ENCODE data around the gene METRN.

Gene METRN

GRCh38 chr16:761625-762513 is 47.0 kb downstream of the METRN start:
- Histone ChIP-seq H3K79me2 (ENCODE audit: low read length) (no peaks in the 10 kb centered on the region), H3K36me3 (replicated peaks; ENCODE audit: low read depth, low read length) (no peaks in the 10 kb centered on the region), H2AFZ (ENCODE audit: low read depth, low read length) (no peak overlapping the region), H4K20me1 (ENCODE audit: insufficient read depth, low read length) (no peaks in the 10 kb centered on the region), H3K27ac (ENCODE audit: low read length) (no peak overlapping the region), H3K4me2 (ENCODE audit: low read length) (no peak overlapping the region), H3K9me3 (ENCODE audit: insufficient read depth, low read length) (no peaks in the 10 kb centered on the region), H3K27me3 (ENCODE audit: low read depth, low read length) (no peaks in the 10 kb centered on the region), H3K4me3 (ENCODE audit: low read length) (no peak overlapping the region), H3K9ac (ENCODE audit: low read length) (no peak overlapping the region), H3K4me1 (ENCODE audit: low read length) (no peaks in the 10 kb centered on the region)
- TF ChIP-seq, protein P1, sequence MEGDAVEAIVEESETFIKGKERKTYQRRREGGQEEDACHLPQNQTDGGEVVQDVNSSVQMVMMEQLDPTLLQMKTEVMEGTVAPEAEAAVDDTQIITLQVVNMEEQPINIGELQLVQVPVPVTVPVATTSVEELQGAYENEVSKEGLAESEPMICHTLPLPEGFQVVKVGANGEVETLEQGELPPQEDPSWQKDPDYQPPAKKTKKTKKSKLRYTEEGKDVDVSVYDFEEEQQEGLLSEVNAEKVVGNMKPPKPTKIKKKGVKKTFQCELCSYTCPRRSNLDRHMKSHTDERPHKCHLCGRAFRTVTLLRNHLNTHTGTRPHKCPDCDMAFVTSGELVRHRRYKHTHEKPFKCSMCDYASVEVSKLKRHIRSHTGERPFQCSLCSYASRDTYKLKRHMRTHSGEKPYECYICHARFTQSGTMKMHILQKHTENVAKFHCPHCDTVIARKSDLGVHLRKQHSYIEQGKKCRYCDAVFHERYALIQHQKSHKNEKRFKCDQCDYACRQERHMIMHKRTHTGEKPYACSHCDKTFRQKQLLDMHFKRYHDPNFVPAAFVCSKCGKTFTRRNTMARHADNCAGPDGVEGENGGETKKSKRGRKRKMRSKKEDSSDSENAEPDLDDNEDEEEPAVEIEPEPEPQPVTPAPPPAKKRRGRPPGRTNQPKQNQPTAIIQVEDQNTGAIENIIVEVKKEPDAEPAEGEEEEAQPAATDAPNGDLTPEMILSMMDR (IDR thresholded peaks at IDR 0.05; ENCODE audit: low read depth, low read length): no peak
- no peak for TF ChIP-seq EZH2phosphoT487 (IDR thresholded peaks at IDR 0.05; ENCODE audit: low read depth)

GRCh38 chr16:762595-763268 is 47.8 kb downstream of the METRN start:
- H3K9me3 ChIP-seq (ENCODE audit: insufficient read depth, low read length): no peaks in the 10 kb centered on the region
- no peak overlapping the region for H3K27ac ChIP-seq (ENCODE audit: low read length)
- no peaks in the 10 kb centered on the region for H3K36me3 ChIP-seq (replicated peaks; ENCODE audit: low read depth, low read length)
- H3K79me2 ChIP-seq (ENCODE audit: low read length): no peaks in the 10 kb centered on the region
- no peaks in the 10 kb centered on the region for H4K20me1 ChIP-seq (ENCODE audit: insufficient read depth, low read length)
- TF ChIP-seq, protein P1 (IDR thresholded peaks at IDR 0.05; ENCODE audit: low read depth, low read length): no peak
- TF ChIP-seq EZH2phosphoT487 (IDR thresholded peaks at IDR 0.05; ENCODE audit: low read depth): no peak
- H3K9ac ChIP-seq (ENCODE audit: low read length): no peak overlapping the region
- no peaks in the 10 kb centered on the region for H3K27me3 ChIP-seq (ENCODE audit: low read depth, low read length)
- no peaks in the 10 kb centered on the region for H3K4me1 ChIP-seq (ENCODE audit: low read length)
- H3K4me3 ChIP-seq (ENCODE audit: low read length): no peak overlapping the region
- H3K4me2 ChIP-seq (ENCODE audit: low read length): no peak overlapping the region
- H2AFZ ChIP-seq (ENCODE audit: low read depth, low read length): no peak overlapping the region

- TF ChIP-seq, protein P1 (IDR thresholded peaks at IDR 0.05; ENCODE audit: low read depth, low read length): no peak
- TF ChIP-seq EZH2phosphoT487 (IDR thresholded peaks at IDR 0.05; ENCODE audit: low read depth): no peak
- no peak overlapping the region for H3K27ac ChIP-seq (ENCODE audit: low read length)
- H3K9me3 ChIP-seq (ENCODE audit: insufficient read depth, low read length): no peaks in the 10 kb centered on the region
- H3K4me2 ChIP-seq (ENCODE audit: low read length): no peak overlapping the region
- no peaks in the 10 kb centered on the region for H3K27me3 ChIP-seq (ENCODE audit: low read depth, low read length)
- H2AFZ ChIP-seq (ENCODE audit: low read depth, low read length): no peak overlapping the region
- no peak overlapping the region for H3K9ac ChIP-seq (ENCODE audit: low read length)
- H3K4me3 ChIP-seq (ENCODE audit: low read length): no peak overlapping the region
- H3K36me3 ChIP-seq (replicated peaks; ENCODE audit: low read depth, low read length): no peaks in the 10 kb centered on the region
- no peaks in the 10 kb centered on the region for H3K4me1 ChIP-seq (ENCODE audit: low read length)
- H4K20me1 ChIP-seq (ENCODE audit: insufficient read depth, low read length): no peaks in the 10 kb centered on the region
- no peaks in the 10 kb centered on the region for H3K79me2 ChIP-seq (ENCODE audit: low read length)
Measured at GRCh38 chr16:763369-764183, 48.7 kb downstream of the METRN start.
